Stimulated activated naive CD8-positive, alpha-beta T cell treated with anti-CD3 and anti-CD28 coated beads, Interleukin-15, Interleukin-2, amounts not matched to agents 100 ng/mL and 50 ng/mL, for 24 hours (primary cell): Measurements from ENCODE around the gene ZNF507.

Experiments used
- H3K27ac Mint-ChIP-seq: one replicate; pipeline ENCODE4 v1.8.0; 2021; ENCODE audit warnings: mild to moderate bottlenecking, mixed read lengths
- H3K27me3 Mint-ChIP-seq: one replicate; pipeline ENCODE4 v1.8.0; 2021; ENCODE audit warnings: mixed read lengths
- H3K36me3 Mint-ChIP-seq: one replicate; pipeline ENCODE4 v1.8.0; 2021; ENCODE audit warnings: low read depth, mixed read lengths
- H3K4me1 Mint-ChIP-seq: one replicate; pipeline ENCODE4 v1.8.0; 2021; ENCODE audit warnings: low read depth, mixed read lengths
- H3K4me3 Mint-ChIP-seq: one replicate; pipeline ENCODE4 v1.8.0; 2021; ENCODE audit warnings: mild to moderate bottlenecking, mixed read lengths
- H3K9me3 Mint-ChIP-seq: one replicate; pipeline ENCODE4 v1.8.0; 2021; ENCODE audit warnings: mixed read lengths

ZNF507 gene

DNA sequence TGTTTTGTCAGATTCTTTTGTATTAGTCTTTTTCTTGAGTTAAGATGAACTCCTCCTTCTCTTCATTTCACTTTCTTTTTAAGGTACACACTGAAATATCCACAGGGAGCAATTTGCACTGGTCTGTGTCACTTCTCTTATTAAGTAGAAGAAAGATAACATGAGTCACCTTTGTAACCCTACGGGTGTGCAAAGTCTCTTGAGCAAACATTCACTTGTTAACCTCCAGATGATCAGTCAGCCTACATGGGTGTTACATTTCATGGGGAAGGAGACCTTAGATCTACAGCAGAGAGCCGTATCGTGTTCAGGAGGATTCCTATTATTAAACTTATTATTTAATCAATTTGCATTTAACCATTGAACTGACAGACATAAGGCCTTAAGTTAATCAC lies 5.1 kb downstream of the ZNF507 start:
- Mint-ChIP-seq H3K36me3 (peaks cover 79% of the 10 kb centered on the region), H3K27ac (peak overlapping the region; percentile 6), H3K9me3 (peaks cover 4% of the 10 kb centered on the region)

DNA sequence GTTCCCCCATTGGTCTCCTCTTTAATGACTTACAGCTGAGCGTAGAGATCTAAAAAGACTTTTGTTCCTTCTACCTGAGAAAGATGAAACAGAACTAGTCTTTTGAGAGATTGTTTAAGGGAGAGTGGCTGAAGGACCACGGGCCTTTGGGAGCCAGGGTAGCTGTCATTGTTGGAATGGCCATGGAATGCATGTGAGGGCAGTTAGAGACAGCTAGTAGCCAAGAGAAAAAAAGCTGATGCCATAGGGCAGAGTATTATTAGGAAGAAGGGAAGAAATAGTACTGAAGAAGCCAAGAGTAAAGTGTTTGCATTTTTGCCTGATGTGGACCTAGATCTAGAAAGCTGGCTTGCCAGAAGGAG lies 5.6 kb downstream of the ZNF507 start:
- Mint-ChIP-seq H3K36me3 (peaks cover 83% of the 10 kb centered on the region), H3K4me3 (peak overlapping the region; percentile 18), H3K9me3 (peaks cover 4% of the 10 kb centered on the region), H3K27me3 (no peaks in the 10 kb centered on the region), H3K27ac (peak overlapping the region; percentile 80), H3K4me1 (peaks cover 94% of the 10 kb centered on the region)

More for the DNA sequence above, 5.1 kb downstream of the ZNF507 start:
- peak overlapping the region; percentile 17 for H3K4me3 Mint-ChIP-seq
- H3K4me1 Mint-ChIP-seq, result peaks cover 90% of the 10 kb centered on the region
- no peaks in the 10 kb centered on the region for H3K27me3 Mint-ChIP-seq

DNA sequence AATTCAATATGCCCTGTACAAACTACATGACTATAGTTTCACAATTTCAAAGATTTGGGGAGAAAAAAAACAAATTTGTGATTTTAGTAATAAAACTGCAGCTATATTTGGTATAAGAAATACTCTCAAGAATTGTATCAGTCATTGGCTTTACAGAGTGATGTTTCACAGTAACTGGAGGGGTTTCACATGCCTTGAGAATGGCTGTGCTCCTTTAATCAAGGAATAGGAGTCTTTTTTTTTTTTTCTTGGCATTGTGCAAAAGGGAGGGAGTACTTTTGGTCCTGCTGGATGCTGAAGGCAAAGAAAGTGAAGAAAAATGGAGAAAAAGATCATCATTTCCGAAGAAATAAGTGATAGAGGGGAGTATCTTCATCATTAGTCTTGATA lies 6.8 kb downstream of the ZNF507 start:
- Mint-ChIP-seq H3K4me1 (peaks cover 92% of the 10 kb centered on the region), H3K27me3 (no peaks in the 10 kb centered on the region), H3K9me3 (peaks cover 4% of the 10 kb centered on the region), H3K27ac (peak overlapping the region; percentile 87), H3K36me3 (peaks cover 86% of the 10 kb centered on the region), H3K4me3 (no peak overlapping the region)

DNA sequence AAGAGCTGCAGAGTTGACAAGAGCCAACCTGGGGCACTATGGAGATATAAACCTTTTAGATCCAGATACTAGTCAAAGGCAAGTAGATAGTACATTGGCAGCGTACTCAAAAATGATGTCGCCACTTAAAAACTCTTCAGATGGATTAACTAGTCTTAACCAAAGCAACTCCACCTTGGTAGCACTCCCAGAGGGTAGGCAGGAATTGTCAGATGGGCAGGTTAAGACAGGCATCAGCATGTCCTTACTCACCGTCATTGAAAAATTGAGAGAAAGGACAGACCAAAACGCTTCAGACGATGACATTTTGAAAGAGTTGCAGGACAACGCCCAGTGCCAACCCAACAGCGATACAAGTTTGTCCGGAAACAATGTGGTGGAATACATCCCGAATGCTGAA lies 8.9 kb downstream of the ZNF507 start:
- no peaks in the 10 kb centered on the region for H3K27me3 Mint-ChIP-seq
- peaks cover 4% of the 10 kb centered on the region for H3K9me3 Mint-ChIP-seq
- H3K36me3 Mint-ChIP-seq, result peaks cover 95% of the 10 kb centered on the region
- H3K4me1 Mint-ChIP-seq, result peaks cover 79% of the 10 kb centered on the region
- H3K4me3 Mint-ChIP-seq, result no peak overlapping the region
- H3K27ac Mint-ChIP-seq, result peak overlapping the region; percentile 83

DNA sequence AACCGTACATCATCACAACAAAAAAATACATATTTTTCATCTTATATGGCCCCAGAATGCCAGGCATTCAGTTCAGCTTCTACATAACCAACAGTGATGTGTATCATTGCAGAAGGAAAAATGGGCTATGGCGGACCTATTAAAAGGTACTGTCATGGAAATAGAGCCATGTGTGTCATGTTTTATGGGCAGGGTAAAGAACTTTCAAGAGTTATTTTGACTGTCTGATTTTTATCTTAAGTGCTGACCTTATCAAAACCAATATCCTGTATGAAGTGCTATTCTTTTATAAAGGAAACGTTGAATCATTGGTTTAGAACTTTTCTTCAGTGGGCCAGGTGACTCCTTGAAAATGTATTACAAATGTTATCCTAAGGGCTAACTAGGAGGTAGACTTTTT lies 9.9 kb downstream of the ZNF507 start:
- Mint-ChIP-seq H3K36me3 (peaks cover 95% of the 10 kb centered on the region), H3K27me3 (no peaks in the 10 kb centered on the region), H3K9me3 (peaks cover 4% of the 10 kb centered on the region), H3K4me3 (peak overlapping the region; percentile 20), H3K27ac (peak overlapping the region; percentile 83), H3K4me1 (peaks cover 69% of the 10 kb centered on the region)

DNA sequence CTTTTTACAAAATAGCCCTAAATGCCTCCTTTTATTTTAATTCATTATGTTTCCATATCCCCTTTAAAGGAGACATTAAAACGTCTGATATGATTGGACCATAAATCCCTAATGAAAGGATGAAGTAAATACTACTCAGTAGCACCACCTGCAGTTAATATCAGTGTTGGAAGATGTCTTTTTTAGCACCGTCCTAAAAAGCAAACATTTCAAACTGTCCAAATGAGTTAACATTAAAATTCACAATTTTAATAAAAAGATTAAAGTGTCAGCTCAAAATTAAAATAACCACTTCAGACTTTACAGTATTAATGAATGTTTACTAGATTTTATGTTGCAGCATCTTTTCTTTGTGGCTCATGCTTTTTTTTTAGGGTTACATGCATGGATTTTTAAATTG lies 12.3 kb downstream of the ZNF507 start:
- Mint-ChIP-seq H3K4me3 (no peak overlapping the region), H3K9me3 (peaks cover 4% of the 10 kb centered on the region), H3K36me3 (peaks cover 93% of the 10 kb centered on the region), H3K27ac (no peak overlapping the region), H3K27me3 (no peaks in the 10 kb centered on the region), H3K4me1 (peaks cover 54% of the 10 kb centered on the region)

DNA sequence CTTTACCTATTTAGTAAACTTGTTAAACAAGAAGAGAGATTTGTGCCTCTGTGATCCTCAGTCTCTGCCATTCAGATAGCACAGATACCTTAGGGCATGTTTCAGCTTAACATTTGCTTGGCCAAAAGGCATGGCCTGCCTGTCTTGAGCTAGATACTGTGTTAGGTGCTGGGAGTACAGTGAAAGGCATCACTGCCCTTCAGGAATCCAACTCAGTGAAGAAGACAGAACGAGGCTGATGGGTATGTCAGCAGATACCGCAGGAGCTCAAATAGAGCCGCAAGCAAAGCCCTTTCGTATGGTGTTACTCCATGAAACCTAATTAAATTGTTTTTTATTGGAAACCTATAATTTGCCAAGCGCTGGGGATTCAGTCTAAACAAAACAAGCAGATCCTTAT lies 12.9 kb downstream of the ZNF507 start:
- peaks cover 55% of the 10 kb centered on the region for H3K4me1 Mint-ChIP-seq
- H3K4me3 Mint-ChIP-seq, result no peak overlapping the region
- no peaks in the 10 kb centered on the region for H3K27me3 Mint-ChIP-seq
- peaks cover 4% of the 10 kb centered on the region for H3K9me3 Mint-ChIP-seq
- H3K36me3 Mint-ChIP-seq, result peaks cover 93% of the 10 kb centered on the region
- no peak overlapping the region for H3K27ac Mint-ChIP-seq

DNA sequence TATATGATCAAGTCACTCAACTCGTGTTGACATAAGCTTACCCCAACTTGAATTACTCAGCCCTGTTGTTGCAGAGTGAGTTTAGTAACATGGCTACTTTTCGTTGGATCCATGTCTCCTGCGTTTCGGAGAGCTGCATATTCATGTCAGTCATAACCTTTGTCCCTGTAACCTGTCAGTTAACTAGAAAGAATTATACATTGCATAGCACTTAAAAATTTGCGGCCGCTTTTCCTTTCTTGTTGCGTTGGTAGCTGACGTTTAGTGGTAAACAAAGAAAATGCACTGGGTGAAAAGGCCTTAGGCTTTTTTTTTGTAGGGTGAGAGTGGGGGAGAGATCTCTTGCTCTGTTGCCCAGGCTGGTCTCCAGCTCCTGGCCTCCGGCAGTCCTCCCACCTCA lies 14.2 kb downstream of the ZNF507 start:
- Mint-ChIP-seq H3K4me1 (peaks cover 47% of the 10 kb centered on the region), H3K27me3 (no peaks in the 10 kb centered on the region), H3K4me3 (no peak overlapping the region), H3K9me3 (no peaks in the 10 kb centered on the region), H3K27ac (no peak overlapping the region), H3K36me3 (peaks cover 93% of the 10 kb centered on the region)

DNA sequence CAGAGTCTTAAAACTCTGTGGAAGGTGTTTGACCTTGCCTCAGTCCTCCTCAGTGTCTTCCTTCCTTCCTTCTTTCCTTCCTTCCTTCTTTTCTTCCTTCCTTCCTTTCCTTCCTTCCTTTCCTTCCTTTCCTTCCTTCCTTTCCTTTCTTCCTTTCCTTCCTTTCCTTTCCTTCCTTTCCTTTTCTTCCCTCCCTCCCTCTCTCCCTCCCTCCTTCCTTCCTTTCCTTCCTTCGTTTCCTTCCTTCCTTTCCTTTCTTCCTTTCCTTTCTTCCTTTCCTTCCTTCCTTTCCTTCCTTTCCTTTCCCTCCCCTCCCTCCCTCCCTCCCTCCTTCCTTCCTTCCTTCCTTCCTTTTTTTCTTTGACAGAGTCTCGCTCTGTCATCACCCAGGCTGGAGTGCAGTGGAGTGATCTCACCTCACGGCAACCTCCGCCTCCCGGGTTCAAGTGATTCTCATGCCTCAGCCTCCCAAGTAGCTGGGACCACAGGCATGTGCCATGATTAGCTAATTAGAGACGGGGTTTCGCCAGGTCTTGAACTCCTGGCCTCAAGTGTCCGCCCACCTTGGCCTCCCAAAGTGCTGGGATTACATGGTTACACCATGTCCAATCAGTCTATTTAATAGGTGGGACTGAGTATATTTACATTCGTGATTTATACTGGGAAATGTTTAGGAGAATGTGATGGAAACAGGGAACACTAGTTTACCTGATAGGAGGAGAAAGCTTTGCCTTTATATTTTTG lies 16.3 kb downstream of the ZNF507 start:
- Mint-ChIP-seq H3K9me3 (no peaks in the 10 kb centered on the region), H3K4me1 (peaks cover 43% of the 10 kb centered on the region), H3K27me3 (no peaks in the 10 kb centered on the region), H3K4me3 (no peak overlapping the region), H3K27ac (peak overlapping the region; percentile 55), H3K36me3 (peaks cover 92% of the 10 kb centered on the region)

DNA sequence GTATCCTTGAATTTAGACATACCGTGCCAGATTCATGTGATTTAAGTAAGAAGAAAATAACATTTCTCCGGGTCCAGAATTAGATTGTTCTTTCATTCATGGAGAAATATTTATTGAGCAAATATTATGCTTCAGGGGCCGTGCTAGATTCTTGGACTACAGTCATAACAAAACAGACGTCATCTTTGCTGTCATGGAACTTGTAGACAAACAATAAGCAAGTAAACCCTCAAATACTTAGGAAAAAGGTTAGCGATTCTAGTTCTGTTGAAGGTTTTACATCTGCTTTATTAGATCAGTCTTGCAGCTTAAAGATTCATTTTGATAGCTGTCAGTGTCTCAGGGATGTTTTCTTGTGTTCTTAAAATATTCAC lies 16.9 kb downstream of the ZNF507 start:
- Mint-ChIP-seq H3K27ac (no peak overlapping the region), H3K36me3 (peaks cover 92% of the 10 kb centered on the region), H3K4me3 (no peak overlapping the region), H3K9me3 (no peaks in the 10 kb centered on the region), H3K27me3 (no peaks in the 10 kb centered on the region), H3K4me1 (peaks cover 45% of the 10 kb centered on the region)

DNA sequence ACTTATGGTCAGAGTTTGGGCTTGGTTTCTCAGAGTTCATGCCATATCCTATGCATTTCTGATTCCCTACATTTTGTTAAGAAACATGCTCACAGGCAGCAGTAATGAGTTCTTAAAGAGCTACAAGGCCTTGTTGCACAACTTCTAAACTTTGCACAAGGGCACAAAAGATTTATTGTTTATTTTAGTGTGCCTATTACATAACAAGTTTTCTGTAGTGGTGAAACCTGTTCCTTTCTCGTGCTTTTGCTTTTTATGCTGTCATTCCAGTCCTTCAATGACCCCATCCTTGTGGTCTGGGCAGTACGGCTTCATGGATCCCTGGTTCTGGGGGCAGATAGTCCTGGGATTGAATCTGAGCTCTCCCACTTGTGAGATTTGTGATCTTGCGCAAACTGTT lies 17.8 kb downstream of the ZNF507 start:
- no peak overlapping the region for H3K4me3 Mint-ChIP-seq
- H3K36me3 Mint-ChIP-seq, result peaks cover 92% of the 10 kb centered on the region
- H3K9me3 Mint-ChIP-seq, result no peaks in the 10 kb centered on the region
- H3K27ac Mint-ChIP-seq, result no peak overlapping the region
- no peaks in the 10 kb centered on the region for H3K27me3 Mint-ChIP-seq
- peaks cover 48% of the 10 kb centered on the region for H3K4me1 Mint-ChIP-seq

DNA sequence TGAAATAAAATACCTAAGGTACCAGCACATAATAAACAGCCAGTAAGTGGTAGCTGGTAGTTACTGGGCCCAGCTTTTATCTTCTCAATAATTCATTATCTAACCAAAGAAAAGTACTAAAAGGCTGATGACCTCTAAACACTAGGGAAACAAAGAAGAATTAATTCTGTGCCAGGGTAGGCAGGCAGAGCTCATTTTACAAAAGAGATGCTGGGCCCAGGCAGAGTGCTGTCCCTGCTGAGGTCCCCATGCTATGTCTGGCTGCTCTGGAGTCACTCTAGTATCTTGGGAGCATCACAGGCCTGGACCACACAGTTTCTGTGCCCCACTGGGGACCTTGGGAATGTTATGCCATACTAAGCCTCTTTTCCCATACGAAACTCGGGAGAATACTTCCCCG lies 18.2 kb downstream of the ZNF507 start:
- Mint-ChIP-seq H3K36me3 (peaks cover 92% of the 10 kb centered on the region), H3K27ac (no peak overlapping the region), H3K4me1 (peaks cover 49% of the 10 kb centered on the region), H3K4me3 (no peak overlapping the region), H3K9me3 (no peaks in the 10 kb centered on the region), H3K27me3 (no peaks in the 10 kb centered on the region)

DNA sequence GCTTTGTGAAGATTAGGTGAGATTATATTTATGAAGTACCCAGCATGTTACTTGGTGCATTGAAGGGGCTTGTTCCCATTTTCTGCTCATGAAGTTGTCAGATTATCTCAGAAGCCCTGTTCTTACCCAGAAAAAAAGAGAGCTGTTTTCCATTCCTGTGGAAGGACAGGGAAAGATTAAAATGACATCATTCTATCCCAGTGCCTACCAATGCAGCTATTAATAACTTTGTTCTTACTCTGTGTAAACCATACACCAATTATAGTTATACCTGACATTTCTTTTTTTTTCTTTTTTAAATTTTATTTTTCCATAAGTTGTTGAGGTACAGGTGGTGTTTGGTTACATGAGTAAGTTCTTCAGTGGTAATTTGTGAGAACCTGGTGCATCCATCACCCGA lies 18.6 kb downstream of the ZNF507 start:
- Mint-ChIP-seq H3K27ac (no peak overlapping the region), H3K4me3 (no peak overlapping the region), H3K27me3 (no peaks in the 10 kb centered on the region), H3K36me3 (peaks cover 89% of the 10 kb centered on the region), H3K9me3 (no peaks in the 10 kb centered on the region), H3K4me1 (peaks cover 45% of the 10 kb centered on the region)

DNA sequence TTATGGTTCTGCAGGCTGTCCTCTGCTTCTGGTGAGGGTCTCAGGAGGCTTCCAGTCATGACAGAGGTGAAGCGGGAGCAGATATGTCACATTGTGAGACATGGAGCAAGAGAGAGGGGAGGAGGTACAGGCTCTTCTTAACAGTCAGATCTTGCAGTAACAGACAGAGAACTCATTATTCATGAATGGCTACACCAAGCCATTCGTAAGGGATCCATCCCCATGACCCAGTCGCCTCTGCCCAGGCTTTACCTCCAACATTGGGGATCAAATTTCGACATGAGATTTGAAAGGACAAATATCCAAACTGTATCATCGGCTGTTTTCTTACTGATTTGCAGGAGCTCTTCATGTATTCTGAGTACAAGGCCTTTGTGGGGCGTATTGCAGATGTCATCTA lies 21.7 kb downstream of the ZNF507 start:
- Mint-ChIP-seq H3K27me3 (no peaks in the 10 kb centered on the region), H3K4me1 (peaks cover 42% of the 10 kb centered on the region), H3K9me3 (no peaks in the 10 kb centered on the region), H3K4me3 (no peak overlapping the region), H3K36me3 (peaks cover 91% of the 10 kb centered on the region), H3K27ac (no peak overlapping the region)

DNA sequence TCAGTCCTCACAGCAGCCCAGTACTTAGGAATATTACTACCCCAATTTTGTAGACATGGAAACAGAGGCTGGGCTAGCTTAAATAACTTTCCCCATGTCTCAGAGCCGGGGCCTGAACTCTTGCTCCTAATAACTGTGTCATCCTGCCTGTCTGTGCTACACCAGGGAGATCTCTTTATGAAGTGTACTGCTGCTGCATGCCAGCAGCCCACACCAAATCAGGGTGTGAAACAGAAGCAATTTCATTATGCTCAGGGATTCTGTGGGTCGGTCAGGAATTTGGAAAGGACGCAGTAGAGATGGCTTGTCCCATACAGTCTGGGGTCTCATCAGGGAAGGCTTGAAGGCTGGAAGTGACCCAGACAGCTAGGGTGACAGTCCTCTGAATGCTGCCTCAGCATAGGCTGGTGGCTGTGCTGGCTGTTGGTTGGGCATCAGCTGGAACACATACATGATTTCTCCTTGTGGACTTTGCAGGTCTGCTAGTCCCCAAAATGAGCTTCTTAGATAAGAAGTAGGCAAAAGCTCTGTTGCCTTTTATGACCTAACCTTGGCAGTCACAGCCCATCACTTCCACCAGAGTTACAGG lies 22.6 kb downstream of the ZNF507 start:
- H3K4me1 Mint-ChIP-seq, result peaks cover 32% of the 10 kb centered on the region

DNA sequence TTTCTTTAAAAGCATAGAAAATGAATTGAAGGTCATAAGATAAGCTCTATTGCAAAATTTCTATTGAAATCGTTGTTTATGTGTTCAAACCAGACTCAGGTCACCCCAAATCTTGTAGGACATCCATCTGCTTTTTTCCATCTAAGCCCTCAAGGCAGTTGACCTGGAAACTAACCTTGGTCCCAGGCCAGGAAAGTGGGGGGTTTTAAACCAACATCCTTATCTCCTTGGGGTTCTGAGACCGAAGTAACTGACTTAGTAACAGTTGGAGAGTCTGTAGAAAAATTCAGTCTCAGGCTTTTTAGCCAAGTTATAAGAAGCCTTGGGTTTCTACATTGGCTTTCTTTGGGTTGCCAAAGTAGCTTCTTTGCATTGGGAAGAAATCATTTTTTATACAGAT lies 23.4 kb downstream of the ZNF507 start:
- no peak overlapping the region for H3K27ac Mint-ChIP-seq
- H3K27me3 Mint-ChIP-seq, result no peaks in the 10 kb centered on the region
- peaks cover 32% of the 10 kb centered on the region for H3K4me1 Mint-ChIP-seq
- H3K4me3 Mint-ChIP-seq, result no peak overlapping the region
- H3K9me3 Mint-ChIP-seq, result no peaks in the 10 kb centered on the region
- H3K36me3 Mint-ChIP-seq, result peaks cover 91% of the 10 kb centered on the region

More for the DNA sequence above, 22.6 kb downstream of the ZNF507 start:
- Mint-ChIP-seq H3K9me3 (no peaks in the 10 kb centered on the region), H3K27me3 (no peaks in the 10 kb centered on the region), H3K27ac (no peak overlapping the region), H3K4me3 (no peak overlapping the region), H3K36me3 (peaks cover 91% of the 10 kb centered on the region)
